HG03103 (cell line): ENCODE measurements around the gene DEPDC4.
A peak's percentile ranks its signal among the peaks of the same experiment; 100 is the strongest.

ENCODE experiments used
- ATAC-seq: cut with Tn5 transposase; IDR thresholded peaks from one replicate; pipeline ENCODE4 v1.9.1; 2021; ENCODE audit warnings: low read depth; ENCODE audit not compliant: unreplicated experiment

Gene DEPDC4

DNA sequence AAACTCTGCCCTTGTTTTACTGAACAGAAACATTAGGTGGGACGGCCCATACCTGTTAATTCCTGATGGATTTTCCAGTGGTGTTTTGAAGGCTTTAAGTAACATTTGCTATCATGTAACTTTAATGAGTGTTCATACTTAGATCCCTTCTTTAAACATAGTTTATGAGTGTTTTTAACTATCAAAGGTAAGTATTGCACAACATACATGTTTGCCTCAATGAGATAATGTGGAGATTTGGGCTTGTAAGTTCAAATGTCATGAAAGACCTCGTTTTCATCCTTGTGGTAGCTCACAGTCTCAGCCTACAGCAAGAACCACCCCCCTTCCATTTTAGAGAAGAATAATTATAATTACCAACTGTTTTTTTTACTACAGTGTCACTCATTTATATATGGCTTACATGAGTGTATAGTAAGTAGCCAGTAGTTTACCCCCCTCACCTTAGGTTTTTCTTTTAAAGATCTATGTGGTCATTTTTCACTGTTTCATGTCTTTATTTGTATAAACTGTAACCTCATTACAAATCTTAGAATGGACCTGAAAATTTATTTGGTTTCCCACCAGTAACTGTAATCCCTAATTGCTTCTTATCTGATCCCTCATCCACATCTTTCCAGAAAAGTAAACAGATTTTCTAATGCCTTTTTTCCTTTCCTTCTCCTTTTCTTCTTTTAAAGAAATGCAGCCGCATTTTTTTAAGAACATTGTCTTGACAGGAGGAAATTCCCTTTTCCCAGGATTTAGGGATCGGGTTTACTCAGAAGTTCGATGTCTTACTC is 47.4 kb downstream of the DEPDC4 start:
- ATAC-seq = no peak

DNA sequence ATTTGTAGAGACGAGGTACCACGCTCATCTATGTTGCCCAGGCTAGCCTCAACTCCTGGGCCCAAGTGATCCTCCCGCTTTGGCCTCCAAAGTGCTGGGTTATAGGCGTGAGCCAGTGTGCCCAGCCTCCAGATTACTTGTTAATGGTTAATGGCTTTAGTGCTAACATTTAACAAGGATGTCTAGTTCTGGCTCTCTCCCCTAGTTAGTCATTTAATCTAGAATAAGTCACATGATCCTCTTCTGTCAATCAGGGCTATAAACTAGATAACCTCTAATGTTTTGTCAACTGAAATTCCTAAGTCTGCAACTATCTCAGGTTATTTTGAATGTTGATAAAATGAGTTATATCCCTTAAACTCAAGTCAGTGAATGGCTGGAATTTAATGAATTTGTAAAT is 50.5 kb downstream of the DEPDC4 start:
- no peak for ATAC-seq

DNA sequence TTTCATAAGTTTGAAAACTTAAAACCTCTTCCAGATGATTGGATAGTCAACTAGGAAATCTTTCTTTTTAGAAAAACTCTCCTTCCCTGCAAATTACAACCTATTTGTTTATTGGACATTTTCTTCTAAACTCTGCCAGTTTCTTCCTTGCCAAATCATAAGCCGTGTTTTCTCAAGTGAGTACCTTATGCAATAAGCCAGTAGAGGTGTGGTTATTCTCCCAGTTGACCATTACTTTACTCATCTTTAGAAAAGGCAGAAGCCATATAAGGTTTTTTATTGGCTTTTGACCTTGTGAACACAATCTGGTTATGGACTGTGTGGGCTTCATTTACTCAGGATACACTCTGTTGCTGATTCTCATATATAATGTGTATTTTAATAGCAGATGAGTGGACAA is 51.7 kb downstream of the DEPDC4 start:
- ATAC-seq = no peak

DNA sequence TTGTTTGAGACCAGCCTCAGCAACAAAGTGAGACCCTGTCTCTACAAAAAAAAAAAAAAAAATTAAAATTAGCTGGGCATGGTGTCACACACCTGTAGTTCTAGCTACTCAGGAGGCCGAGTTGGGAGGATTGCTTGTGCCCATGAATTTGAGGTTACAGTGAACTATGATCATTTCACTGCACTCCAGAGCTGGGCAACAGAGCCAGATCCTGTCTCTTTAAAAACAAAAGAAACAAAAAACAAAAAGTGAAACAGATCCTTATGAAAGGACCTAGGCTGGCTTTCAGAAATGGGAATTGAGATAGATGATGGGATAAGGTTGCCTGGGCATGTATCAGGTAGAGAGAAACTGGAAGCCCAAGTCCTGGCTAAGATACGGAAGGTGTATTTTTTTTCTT is 52.4 kb downstream of the DEPDC4 start:
- ATAC-seq = no peak

DNA sequence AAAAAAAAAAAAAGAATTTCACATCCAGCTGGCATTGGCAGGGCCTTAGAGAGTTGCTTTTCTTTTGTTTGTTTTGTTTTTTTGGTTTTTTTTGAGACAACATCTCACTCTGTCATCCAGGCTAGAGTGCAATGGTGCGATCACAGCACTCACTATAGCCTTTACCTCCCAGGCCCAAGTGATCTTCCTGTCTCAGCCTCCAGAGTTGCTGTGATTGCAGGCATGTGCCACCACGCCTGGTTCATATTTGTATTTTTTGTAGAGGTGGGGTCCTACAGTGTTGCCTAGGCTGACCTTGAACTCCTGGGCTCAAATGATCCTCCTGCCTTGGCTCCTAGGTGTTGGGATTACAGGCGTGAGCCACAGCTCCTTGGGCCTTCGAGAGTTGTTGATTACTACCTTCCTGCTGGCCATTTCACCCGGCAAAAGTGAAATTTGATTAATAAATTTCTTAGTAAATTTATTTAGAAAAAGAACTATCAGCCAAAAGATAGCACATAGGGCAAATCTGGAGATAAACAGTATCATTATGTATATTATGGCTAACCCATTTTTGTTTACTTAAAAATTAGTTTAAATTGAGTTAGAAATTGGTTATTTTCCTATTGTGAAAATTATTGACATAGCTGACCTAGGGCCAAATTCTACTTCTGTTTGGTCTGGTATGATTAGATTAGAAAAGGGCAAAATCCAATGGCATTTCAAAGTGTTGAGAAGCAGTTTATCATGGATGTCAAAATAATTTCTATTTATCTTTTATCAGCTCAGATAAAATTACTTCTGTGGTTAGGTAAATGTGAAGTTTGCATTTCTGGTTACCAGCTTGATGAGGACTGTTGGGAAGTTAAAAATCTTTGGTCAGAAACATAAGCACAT is 53.6 kb downstream of the DEPDC4 start:
- no peak for ATAC-seq

DNA sequence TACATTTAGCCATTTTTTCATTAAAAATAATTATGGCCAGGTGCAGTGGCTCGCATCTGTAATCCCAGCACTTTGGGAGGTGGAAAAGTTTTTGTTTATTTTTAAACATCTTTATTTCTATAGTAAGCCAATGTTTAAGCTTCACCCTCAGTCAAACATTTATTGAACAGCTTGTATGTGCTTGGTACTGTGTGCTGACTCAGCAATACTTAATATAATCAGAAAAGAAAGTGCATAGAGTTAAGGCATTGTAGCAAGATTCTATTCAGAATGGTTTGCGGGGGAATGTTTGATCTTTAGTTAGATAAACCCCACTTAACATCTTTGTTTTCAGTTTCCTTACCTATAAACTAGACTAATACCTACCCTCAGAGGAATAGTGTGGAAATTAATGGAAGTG is 55.2 kb downstream of the DEPDC4 start:
- no peak for ATAC-seq

DNA sequence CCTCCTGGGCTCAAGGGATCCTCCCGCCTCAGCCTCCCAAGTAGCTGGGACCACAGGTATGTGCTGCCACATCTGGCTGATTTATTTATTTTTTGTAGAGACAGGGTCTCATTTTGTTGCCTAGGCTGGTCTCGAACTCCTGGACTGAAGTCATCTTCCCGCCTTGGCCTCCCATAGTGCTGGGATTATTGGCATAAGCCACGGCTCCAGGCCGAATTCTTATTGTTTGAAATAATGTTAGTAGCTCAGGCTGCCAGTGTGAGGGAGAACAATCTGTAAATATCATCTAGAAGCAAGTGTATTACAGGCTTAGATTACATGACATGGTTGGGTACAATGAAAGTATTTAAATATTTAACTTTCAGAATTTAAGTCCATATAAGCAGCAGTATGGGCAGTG is 58.0 kb downstream of the DEPDC4 start:
- no peak for ATAC-seq

DNA sequence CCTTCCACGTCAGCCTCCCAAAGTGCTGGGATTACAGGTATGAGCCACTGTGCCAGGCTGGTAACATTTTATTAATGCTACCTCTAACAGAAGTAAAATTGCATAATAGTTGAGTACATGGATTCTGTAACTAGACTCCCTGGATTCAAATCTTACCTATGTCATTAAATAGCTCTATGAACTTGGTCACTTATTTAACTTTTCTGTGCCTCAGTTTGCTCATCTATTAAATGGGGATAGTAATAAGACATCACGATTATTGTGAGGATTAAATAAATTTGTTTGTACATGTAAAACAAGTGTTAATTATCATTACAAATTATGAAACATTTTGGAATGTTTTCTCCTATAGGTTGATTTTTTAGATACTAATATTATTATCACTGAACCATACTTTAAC is 59.6 kb downstream of the DEPDC4 start:
- no peak for ATAC-seq

DNA sequence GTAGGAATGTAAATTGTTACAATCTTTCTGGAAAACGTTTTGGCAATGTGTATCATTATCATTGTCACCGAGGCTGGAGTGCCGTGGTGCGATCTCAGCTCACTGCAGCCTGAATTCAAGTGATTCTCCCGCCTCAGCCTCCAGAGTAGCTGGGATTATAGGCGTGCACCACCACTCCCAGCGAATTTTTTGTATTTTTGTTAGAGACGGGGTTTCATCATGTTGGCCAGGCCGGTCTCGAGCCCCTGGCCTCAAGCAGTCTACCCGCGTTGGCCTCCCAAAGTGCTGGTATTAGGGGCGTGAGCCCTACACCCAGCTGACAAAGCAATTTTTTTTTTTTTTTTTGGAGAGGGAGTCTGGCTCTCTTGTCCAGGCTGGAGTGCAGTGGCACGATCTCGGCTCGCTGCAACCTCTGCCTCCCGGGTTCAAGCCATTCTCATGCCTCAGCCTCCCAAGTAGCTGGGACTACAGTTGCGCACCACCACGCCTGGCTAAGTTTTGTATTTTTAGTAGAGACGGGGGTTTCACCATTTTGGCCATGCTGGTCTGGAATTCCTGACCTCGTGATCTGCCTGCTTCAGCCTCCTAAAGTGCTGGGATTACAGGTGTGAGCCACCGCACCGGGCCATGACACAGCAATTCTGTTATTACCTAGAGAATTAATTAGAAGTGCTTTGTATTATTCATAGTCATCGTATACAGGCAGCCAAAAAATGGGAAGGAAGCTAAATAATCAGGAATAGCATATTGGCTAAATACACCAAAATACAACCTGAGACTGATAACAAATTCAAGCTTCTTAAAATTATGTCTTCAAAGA is 65.1 kb downstream of the DEPDC4 start:
- ATAC-seq = no peak

DNA sequence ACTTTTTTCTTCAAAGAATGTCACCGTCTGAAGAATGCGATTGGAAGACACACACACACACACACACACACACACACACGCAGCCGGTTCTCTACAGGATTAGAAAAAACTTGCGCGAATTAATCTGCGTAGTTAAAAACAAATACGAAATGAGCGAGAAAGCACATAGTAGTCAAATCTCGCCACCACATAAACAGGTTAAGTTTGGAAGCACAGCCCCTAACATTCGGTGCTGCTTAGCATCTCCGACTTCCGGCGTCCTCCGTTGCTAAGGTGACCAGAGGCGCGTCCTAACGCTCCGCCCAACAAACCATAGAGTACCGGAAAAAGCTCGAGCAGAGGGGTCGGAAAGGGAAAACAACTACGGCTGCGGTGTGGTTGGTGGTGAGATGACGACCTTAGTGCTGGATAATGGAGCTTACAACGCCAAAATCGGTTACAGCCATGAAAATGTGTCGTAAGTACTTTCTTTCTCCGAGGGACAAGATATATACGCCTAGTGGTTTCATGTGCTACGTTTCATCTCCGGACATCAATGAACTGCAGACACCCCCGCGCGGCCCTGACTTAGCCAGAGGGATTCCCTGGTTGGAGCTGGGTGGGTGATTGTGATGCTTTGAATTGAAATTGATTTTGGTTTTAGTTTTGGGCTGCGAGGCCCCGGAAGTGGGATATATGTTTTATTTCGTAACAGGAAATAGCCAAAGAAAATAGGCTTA is 66.3 kb downstream of the DEPDC4 start, which contains the start of gene ACTR6:
ACTR6 (plus strand) TSS at position 353 of the 719 bp plus-strand sequence; CDS start at position 390, 37 bp downstream.
- ATAC-seq = peak; percentile 92

DNA sequence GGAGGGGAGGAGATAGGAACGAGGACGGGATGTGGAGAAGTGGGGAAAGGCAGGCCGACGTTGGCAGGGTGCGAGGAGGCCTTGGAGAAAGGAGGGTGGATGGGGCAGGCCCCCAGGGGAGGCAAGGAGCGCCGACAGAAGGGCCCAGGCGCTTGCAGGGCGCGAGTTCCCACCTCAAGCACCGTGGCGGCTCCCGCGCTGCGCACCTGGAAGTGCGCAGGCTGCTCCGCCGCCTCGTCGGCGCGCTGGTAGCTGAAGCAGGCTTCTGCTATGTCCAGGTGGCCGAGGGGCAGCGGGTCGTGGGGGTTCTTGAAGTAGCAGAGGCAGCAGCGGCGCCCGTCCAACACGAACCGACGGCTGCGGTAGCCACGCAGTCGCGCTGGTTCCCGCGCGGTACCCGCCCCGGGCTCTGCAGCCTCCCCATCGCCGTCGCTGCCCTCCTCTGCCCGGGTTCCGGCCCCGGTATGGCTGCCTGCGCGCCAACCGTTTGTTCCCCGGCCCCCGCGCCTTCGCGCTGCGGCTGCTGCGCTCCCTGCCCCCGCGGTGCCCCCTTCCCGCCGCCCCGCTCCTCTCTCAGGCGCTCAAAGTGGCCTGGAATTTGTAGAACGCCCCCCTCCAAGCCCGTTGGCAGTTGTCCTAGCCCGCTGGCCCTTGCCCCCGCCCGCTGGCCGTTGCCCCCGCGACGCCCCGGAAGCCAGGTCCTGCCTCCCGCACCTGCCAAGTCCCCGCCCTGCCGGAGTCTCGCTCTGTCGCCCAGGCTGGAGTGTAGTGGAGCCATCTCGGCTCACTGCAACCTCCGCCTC is 67.3 kb downstream of the DEPDC4 start:
- peak; percentile 67 for ATAC-seq

DNA sequence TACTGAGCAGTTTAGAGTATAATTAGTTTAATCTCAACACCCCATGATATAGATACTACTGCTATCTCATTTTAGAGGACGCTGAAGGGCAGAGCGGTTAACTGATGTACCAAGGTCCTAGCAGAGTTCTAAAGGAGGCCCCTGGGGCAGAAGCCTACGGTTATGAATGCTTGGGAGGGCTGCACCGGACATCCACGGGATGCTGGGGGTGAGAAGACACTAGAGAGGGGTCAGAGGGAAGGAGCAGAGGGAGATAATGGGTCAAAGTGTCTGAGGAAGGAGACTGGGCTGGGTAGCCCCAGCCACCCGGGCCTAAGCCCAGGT is 67.9 kb downstream of the DEPDC4 start:
- ATAC-seq = no peak

DNA sequence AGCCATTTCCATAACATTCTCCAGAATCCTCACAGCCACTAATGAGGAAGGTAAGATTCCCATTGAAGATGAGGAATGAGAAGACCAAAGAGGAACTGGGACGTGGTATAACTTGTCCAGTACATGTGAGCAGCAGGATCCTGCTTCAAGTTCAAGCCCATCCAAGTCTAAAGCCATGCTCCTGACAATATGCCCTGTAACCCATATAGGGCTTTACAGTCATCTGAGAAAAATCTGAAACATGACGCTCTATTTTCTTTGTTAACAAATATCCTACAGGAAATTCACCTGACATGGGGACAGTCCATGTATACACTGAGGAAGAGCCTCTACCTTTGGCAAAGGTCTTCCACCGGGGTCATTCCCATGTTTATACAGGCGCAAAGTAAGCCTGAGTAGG is 69.4 kb downstream of the DEPDC4 start:
- no peak for ATAC-seq

DNA sequence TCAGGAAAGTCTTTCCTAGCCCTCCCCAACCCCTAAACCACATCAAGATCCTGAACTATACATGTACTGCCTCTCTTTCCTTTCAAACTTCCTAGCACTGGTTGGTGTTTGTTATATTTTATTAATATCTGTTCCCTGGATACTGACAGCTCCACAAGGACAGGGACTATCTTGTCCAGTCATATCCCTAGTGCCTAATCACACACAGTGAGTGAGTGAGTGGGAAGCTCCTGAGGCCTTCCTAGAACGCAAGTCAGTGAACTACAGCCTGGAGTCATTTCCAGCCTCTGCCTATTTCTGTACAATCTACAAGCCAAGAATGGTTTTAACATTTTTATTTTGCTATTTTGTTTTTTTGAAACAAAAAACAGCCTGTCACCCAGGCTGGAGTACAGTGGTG is 73.8 kb downstream of the DEPDC4 start:
- ATAC-seq = no peak
